Transverse colon (tissue), 4 donors: ENCODE results near the gene PKIB.

Experiments
- EP300 ChIP-seq: sonication (generic); formaldehyde crosslinking; IDR thresholded peaks from one replicate; pipeline ENCODE4 v1.6.1; 2017; ENCODE audit warnings: antibody characterized with exemption, low read depth
- POLR2A ChIP-seq: fragments of 450-650 bp; IDR thresholded peaks from one replicate; pipeline ENCODE4 v1.6.1; 2016; ENCODE audit warnings: antibody characterized with exemption, mild to moderate bottlenecking, moderate library complexity
- POLR2AphosphoS5 ChIP-seq, 3 donors: sonication (generic); formaldehyde crosslinking; IDR thresholded peaks; one replicate each; pipeline ENCODE4 v1.6.1; 2016; ENCODE audit warnings: antibody characterized with exemption in 3 of 3
- TF ChIP-seq, protein P1 (sequence below), 5 experiments: fragments of 200-600 bp in 3 of 5; fragments of 450-650 bp in 2 of 5; sonication (generic) in 3 of 5; IDR thresholded peaks; 1 replicate in 2 of 5; 2 replicates in 3 of 5; pipeline ENCODE4 v1.5.1; 2016 to 2017; ENCODE audit warnings: antibody characterized with exemption in 5 of 5, inconsistent platforms in 3 of 5, mild to moderate bottlenecking in 2 of 5, moderate library complexity in 1 of 5

DNA sequence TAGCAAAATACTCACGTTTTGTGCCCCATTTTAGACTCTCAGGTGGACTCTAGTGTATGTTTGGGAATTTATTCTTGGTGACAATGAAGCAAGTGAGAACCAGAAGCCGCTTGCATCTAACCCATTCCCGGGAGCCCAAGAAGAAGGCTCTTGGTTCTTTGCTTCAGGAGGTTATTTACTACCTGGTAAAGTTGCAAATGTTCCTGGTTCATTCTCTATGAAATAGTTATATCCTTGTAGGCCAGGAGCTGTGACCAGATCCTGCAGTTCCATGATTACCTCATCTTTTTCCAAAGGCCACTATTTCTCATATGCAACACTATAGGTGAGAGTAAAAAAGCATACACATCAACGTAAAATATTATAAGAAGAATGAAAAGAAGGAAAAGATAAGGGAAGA lies 108.4 kb downstream of the PKIB start:
- TF ChIP-seq POLR2A, result no peak
- TF ChIP-seq, protein P1, sequence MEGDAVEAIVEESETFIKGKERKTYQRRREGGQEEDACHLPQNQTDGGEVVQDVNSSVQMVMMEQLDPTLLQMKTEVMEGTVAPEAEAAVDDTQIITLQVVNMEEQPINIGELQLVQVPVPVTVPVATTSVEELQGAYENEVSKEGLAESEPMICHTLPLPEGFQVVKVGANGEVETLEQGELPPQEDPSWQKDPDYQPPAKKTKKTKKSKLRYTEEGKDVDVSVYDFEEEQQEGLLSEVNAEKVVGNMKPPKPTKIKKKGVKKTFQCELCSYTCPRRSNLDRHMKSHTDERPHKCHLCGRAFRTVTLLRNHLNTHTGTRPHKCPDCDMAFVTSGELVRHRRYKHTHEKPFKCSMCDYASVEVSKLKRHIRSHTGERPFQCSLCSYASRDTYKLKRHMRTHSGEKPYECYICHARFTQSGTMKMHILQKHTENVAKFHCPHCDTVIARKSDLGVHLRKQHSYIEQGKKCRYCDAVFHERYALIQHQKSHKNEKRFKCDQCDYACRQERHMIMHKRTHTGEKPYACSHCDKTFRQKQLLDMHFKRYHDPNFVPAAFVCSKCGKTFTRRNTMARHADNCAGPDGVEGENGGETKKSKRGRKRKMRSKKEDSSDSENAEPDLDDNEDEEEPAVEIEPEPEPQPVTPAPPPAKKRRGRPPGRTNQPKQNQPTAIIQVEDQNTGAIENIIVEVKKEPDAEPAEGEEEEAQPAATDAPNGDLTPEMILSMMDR (IDR thresholded peaks at IDR 0.05), result no peak
- no peak for TF ChIP-seq POLR2AphosphoS5 (IDR thresholded peaks at IDR 0.05)
- TF ChIP-seq EP300, result no peak
